ENCODE measurements around the gene R3HDML. TPM values are rescaled to one million over a fixed set of nuclear protein-coding genes. Genes with fewer than 3 reads are reported as not detected.

R3HDML gene
- total and polyA plus RNA-seq, 9 of the 15 experiments (the other 6 are each of a cell fraction or from before 2014, with no cell fraction given) = not detected

DNA sequence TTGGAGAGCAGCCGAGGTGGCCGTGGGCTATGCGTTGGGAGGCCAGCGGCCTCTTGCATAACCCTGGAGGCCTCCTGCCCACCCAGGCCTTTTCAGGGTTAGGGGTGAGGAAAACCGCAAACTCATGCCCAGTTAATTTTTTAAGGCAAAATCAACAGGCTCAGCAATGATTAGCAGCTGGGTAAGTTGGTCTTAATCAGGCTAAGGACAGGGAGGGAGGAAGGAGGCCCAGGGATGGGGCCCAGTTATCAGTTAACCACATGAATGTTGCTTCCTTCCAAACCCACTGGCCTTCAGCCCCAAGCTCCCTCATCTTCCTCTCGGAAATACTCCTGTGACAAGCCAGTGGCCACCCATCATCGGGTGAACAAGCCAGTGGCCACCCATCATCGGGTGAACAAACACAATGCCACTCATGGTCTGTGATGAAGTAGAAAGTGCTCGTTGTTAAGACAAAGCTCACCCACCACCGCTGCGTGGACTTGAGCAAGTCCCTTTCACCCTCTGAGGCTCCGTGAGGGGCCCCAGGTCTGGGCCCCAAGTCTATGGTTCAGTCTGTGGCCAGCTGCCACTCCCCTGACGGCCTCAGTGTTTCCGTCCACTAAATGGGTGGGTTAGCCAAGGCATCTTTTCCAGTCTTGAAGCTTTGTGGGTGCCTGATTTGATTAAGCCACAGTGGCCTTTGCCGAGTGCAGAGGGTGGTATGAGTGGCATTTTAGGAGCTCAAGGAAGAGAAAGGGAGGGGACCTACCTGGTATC lies 58.0 kb downstream of the R3HDML start (continued):
- TF ChIP-seq, protein P1, sequence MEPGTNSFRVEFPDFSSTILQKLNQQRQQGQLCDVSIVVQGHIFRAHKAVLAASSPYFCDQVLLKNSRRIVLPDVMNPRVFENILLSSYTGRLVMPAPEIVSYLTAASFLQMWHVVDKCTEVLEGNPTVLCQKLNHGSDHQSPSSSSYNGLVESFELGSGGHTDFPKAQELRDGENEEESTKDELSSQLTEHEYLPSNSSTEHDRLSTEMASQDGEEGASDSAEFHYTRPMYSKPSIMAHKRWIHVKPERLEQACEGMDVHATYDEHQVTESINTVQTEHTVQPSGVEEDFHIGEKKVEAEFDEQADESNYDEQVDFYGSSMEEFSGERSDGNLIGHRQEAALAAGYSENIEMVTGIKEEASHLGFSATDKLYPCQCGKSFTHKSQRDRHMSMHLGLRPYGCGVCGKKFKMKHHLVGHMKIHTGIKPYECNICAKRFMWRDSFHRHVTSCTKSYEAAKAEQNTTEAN (CRISPR knock-in tag; IDR thresholded peaks at IDR 0.05) = no peak
- no peak for TF ChIP-seq ZNF239 (CRISPR knock-in tag; IDR thresholded peaks at IDR 0.05)
- no peak for TF ChIP-seq ZBTB1 (CRISPR knock-in tag; IDR thresholded peaks at IDR 0.05; ENCODE audit: borderline replicate concordance, low read depth)
- 0 out of 2 replicates have a peak, but pooled peaks have one; percentile 41 for TF ChIP-seq HEY1 (CRISPR knock-in tag; IDR thresholded peaks at IDR 0.05; ENCODE audit: borderline replicate concordance)
- TF ChIP-seq RFX5 (IDR thresholded peaks at IDR 0.05; ENCODE audit: low read depth, low read length) = no peak
- TF ChIP-seq, protein P2, sequence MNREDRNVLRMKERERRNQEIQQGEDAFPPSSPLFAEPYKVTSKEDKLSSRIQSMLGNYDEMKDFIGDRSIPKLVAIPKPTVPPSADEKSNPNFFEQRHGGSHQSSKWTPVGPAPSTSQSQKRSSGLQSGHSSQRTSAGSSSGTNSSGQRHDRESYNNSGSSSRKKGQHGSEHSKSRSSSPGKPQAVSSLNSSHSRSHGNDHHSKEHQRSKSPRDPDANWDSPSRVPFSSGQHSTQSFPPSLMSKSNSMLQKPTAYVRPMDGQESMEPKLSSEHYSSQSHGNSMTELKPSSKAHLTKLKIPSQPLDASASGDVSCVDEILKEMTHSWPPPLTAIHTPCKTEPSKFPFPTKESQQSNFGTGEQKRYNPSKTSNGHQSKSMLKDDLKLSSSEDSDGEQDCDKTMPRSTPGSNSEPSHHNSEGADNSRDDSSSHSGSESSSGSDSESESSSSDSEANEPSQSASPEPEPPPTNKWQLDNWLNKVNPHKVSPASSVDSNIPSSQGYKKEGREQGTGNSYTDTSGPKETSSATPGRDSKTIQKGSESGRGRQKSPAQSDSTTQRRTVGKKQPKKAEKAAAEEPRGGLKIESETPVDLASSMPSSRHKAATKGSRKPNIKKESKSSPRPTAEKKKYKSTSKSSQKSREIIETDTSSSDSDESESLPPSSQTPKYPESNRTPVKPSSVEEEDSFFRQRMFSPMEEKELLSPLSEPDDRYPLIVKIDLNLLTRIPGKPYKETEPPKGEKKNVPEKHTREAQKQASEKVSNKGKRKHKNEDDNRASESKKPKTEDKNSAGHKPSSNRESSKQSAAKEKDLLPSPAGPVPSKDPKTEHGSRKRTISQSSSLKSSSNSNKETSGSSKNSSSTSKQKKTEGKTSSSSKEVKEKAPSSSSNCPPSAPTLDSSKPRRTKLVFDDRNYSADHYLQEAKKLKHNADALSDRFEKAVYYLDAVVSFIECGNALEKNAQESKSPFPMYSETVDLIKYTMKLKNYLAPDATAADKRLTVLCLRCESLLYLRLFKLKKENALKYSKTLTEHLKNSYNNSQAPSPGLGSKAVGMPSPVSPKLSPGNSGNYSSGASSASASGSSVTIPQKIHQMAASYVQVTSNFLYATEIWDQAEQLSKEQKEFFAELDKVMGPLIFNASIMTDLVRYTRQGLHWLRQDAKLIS (CRISPR knock-in tag; IDR thresholded peaks at IDR 0.05) = no peak
- no peak for TF ChIP-seq ZNF511 (CRISPR knock-in tag; IDR thresholded peaks at IDR 0.05)
- no peak for TF ChIP-seq U2AF1 (optimal IDR thresholded peaks at IDR 0.05; ENCODE audit: low read depth, low read length)
- no peak for TF ChIP-seq PHB2 (IDR thresholded peaks at IDR 0.05; ENCODE audit: low read depth)
- TF ChIP-seq, protein P3, sequence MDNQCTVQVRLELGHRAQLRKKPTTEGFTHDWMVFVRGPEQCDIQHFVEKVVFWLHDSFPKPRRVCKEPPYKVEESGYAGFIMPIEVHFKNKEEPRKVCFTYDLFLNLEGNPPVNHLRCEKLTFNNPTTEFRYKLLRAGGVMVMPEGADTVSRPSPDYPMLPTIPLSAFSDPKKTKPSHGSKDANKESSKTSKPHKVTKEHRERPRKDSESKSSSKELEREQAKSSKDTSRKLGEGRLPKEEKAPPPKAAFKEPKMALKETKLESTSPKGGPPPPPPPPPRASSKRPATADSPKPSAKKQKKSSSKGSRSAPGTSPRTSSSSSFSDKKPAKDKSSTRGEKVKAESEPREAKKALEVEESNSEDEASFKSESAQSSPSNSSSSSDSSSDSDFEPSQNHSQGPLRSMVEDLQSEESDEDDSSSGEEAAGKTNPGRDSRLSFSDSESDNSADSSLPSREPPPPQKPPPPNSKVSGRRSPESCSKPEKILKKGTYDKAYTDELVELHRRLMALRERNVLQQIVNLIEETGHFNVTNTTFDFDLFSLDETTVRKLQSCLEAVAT (IDR thresholded peaks at IDR 0.05) = no peak
- 0 out of 2 replicates have a peak, but pooled peaks have one; percentile 33 for TF ChIP-seq MECOM (CRISPR knock-in tag; IDR thresholded peaks at IDR 0.05)
- no peak for TF ChIP-seq SUPT5H (IDR thresholded peaks at IDR 0.05)
- peak; percentile 89 for TF ChIP-seq ARID1B (IDR thresholded peaks at IDR 0.05)
- TF ChIP-seq KLF10 (CRISPR knock-in tag; IDR thresholded peaks at IDR 0.05) = no peak
- no peak for TF ChIP-seq MYBL2 (IDR thresholded peaks at IDR 0.05; ENCODE audit: low read depth)
- TF ChIP-seq MYBL2 (CRISPR knock-in tag; IDR thresholded peaks at IDR 0.05; ENCODE audit: borderline replicate concordance) = no peak
- TF ChIP-seq ZNF175 (CRISPR knock-in tag; IDR thresholded peaks at IDR 0.05; ENCODE audit: low read depth) = no peak; the same call in 1 of the 2 replicates
- no peak for TF ChIP-seq HNRNPUL1 (IDR thresholded peaks at IDR 0.05; ENCODE audit: low read length)
- TF ChIP-seq EGR1 (conservative IDR thresholded peaks at IDR 0.05) = no peak
- no peak for TF ChIP-seq ZSCAN29 (IDR thresholded peaks at IDR 0.05)
- no peak for TF ChIP-seq ELF2 (CRISPR knock-in tag; IDR thresholded peaks at IDR 0.05)
- TF ChIP-seq MAZ (CRISPR knock-in tag; conservative IDR thresholded peaks at IDR 0.05 in 1 of 2, IDR thresholded peaks at IDR 0.05 in 1 of 2) = no peak
- no peak for TF ChIP-seq HDAC6 (IDR thresholded peaks at IDR 0.05; ENCODE audit: low read depth, low read length)

Data from K562 (cell line).